PC-3 (cell line): ENCODE results near the gene PROSER3.

Source experiments
- EZH2 ChIP-seq: fragments of 300-600 bp; sonication (generic); IDR thresholded peaks from one replicate; pipeline ENCODE4 v1.6.1; 2017; ENCODE audit warnings: antibody characterized with exemption, mild to moderate bottlenecking, low read length; ENCODE audit not compliant: unreplicated experiment
- TF ChIP-seq, protein P1 (sequence below): fragments of 300-600 bp; sonication (generic); conservative IDR thresholded peaks from 2 replicates; pipeline ENCODE4 v1.5.1; 2017; ENCODE audit warnings: antibody characterized with exemption, low read depth, mild to moderate bottlenecking, low read length

DNA sequence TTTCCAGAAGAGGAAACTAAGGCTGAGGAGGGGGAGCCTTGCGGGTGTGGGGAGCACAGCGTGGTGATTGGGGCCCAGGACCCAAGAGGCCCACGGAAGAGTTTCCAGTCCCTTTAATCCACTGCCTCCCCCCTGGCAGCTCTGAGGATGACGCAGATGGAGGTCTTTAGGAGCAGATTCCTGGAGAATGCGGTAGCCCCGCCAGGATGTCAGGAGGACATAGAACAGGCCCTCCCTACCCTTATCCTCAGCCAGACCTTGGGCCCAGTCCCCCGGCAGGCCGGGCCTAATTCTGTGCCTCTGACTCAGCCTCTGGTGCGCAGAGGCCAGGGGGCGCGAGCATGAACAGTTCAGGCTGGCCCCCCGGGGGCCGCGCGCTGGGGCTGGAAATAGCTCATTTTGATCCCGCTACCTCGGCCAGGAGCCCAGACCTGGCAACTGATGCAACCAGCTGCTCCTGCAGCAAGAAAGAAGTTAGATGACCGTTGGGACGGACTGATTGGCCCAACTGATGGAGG, 686 bp upstream of the PROSER3 start:
- TF ChIP-seq, protein P1, sequence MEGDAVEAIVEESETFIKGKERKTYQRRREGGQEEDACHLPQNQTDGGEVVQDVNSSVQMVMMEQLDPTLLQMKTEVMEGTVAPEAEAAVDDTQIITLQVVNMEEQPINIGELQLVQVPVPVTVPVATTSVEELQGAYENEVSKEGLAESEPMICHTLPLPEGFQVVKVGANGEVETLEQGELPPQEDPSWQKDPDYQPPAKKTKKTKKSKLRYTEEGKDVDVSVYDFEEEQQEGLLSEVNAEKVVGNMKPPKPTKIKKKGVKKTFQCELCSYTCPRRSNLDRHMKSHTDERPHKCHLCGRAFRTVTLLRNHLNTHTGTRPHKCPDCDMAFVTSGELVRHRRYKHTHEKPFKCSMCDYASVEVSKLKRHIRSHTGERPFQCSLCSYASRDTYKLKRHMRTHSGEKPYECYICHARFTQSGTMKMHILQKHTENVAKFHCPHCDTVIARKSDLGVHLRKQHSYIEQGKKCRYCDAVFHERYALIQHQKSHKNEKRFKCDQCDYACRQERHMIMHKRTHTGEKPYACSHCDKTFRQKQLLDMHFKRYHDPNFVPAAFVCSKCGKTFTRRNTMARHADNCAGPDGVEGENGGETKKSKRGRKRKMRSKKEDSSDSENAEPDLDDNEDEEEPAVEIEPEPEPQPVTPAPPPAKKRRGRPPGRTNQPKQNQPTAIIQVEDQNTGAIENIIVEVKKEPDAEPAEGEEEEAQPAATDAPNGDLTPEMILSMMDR, result no peak
- no peak for TF ChIP-seq EZH2
